Activated CD4-positive, alpha-beta memory T cell treated with anti-CD3 and anti-CD28 coated beads, Interleukin-2, amount 10 ng/mL, durations not matched to agents 7 days and 5 days (primary cell): ENCODE measurements around the gene CDH22. TPM values are rescaled to one million over a fixed set of nuclear protein-coding genes. Genes with fewer than 3 reads are reported as not detected.

Experiments used
- CTCF ChIA-PET: fragments of 350-600 bp; sonication (Branson Sonifier 250); formaldehyde crosslinking; loops from one replicate; lab custom pipeline; 2021; ENCODE audit warnings: antibody characterized with exemption, inconsistent platforms; lab: Charles Lee
- POLR2A ChIA-PET: fragments of 350-600 bp; sonication (Branson Sonifier 250); formaldehyde crosslinking; loops from one replicate; lab custom pipeline; 2021; ENCODE audit warnings: antibody characterized with exemption; lab: Charles Lee
- DNase-seq: peaks from one replicate; pipeline ENCODE4 v3.0.0-alpha.2; 2020
- H3K27ac Mint-ChIP-seq: one replicate; pipeline ENCODE4 v1.8.0; 2021; ENCODE audit warnings: mild to moderate bottlenecking, mixed read lengths
- H3K27me3 Mint-ChIP-seq: one replicate; pipeline ENCODE4 v1.8.0; 2021; ENCODE audit warnings: mixed read lengths
- H3K36me3 Mint-ChIP-seq: one replicate; pipeline ENCODE4 v1.8.0; 2021; ENCODE audit warnings: low read depth, mixed read lengths
- H3K4me1 Mint-ChIP-seq: one replicate; pipeline ENCODE4 v1.8.0; 2021; ENCODE audit warnings: mixed read lengths
- H3K4me3 Mint-ChIP-seq: one replicate; pipeline ENCODE4 v1.8.0; 2021; ENCODE audit warnings: mild to moderate bottlenecking, mixed read lengths
- H3K9me3 Mint-ChIP-seq: one replicate; pipeline ENCODE4 v1.8.0; 2021; ENCODE audit warnings: mixed read lengths
- total RNA-seq, 2 experiments: library from RNA; stranded (reverse); gene quantifications; one replicate each; pipeline ENCODE4 v1.2.3, GENCODE V29; 2021

CDH22 gene
- total RNA-seq, 2 experiments from 2014 or later = not detected

- CTCF ChIA-PET = no interaction called here
- no peak overlapping the region for H3K27ac Mint-ChIP-seq
- H3K4me3 Mint-ChIP-seq = no peak overlapping the region
Measured at GRCh38 chr20:46299078-46299477, 9.2 kb downstream of the CDH22 start.

DNA sequence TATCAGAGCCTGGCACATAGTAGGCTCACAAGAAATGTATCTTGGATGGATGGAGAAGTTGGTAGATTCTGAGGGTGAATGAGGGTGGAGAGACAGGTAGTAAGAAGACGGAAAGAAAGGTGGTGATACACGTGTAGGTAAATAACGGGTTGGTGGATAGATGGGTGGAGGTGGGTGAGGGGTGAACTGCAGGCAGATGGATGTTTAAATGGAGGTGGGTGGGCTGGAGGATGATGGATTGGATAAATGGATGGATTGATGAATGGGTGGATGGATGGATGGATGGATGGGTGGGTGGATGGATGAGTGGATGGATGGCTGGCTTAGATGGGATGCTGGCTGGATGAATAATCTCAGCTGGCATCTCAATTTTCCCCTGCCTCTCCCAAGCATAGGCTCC is 9.9 kb downstream of the CDH22 start:
- Mint-ChIP-seq H3K27me3 (peaks cover 24% of the 10 kb centered on the region), H3K4me1 (no peaks in the 10 kb centered on the region), H3K4me3 (no peak overlapping the region), H3K36me3 (no peaks in the 10 kb centered on the region), H3K27ac (no peak overlapping the region), H3K9me3 (no peaks in the 10 kb centered on the region)
- ChIA-PET POLR2A (no interaction called here), CTCF (no interaction called here)
- DNase-seq = no peak

More at GRCh38 chr20:46299078-46299477, 9.2 kb downstream of the CDH22 start:
- POLR2A ChIA-PET = no interaction called here
- Mint-ChIP-seq H3K4me1 (no peaks in the 10 kb centered on the region), H3K36me3 (no peaks in the 10 kb centered on the region), H3K27me3 (peaks cover 31% of the 10 kb centered on the region), H3K9me3 (no peaks in the 10 kb centered on the region)
- DNase-seq = no peak

DNA sequence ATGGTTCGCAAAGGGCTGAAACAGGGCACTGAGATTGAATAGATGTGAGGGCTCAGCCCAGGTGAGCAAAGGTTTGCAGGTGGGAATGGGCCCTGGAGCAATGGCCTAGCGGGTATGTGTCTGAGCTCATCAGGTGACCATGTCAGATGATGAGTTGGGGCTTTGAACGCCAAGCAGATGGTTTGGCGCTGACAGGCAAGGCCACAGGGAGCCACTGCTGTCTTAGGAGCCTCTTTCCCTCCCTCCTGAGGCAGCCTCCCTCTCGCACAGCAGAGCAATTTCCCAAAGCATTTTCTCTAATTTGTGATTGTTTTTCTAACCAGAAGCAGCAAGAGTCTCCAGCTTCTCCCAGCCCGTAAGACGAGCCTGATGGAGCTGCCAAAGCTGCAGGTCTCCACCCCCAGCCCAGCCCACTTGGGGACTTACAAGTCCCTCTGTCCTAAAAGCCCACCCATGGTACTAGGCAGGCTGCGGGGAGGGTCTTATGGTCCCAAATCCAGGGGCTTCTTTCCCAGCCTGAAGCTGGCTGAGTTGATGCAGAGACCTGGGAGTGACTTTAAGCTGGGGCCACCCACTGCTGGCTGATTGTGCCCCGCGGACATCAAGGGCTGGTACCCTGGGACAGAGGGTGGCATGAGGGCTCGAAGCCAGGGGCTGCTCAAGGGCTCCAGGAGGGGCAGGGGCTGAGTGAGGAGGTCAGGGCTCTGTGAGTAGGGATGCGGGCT is 11.6 kb downstream of the CDH22 start:
- DNase-seq = no peak
- no peak overlapping the region for H3K4me3 Mint-ChIP-seq
- H3K27me3 Mint-ChIP-seq = peaks cover 31% of the 10 kb centered on the region
- H3K9me3 Mint-ChIP-seq = no peaks in the 10 kb centered on the region
- ChIA-PET POLR2A (no interaction called here), CTCF (interaction anchor here (1.5 to 1.8 kb wide), 2 partner anchors 10 to 110 kb away, joined by 4 to 5 read pairs; partner anchors contain the start of gene ELMO2)
- H3K27ac Mint-ChIP-seq = no peak overlapping the region
- no peaks in the 10 kb centered on the region for H3K36me3 Mint-ChIP-seq
- H3K4me1 Mint-ChIP-seq = no peaks in the 10 kb centered on the region

DNA sequence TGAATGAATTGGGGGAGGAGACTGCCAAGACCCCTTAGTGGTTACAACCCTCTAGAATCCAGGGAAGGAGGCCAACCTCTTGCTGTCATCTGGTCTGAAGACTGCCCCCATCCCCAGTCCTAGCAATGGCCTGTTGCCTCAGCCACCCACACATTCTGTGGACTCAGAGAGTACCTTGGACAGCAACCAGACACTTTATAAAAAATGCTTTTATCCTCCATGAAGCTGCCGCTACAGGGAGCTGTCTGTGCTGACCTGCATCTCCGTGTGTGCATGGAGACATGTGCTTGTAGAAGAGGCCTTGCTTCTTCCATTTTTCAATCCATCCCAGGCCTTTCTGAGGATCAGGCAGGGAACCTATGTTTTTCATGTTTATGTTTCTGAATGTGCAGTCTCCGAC is 15.2 kb downstream of the CDH22 start:
- Mint-ChIP-seq H3K4me1 (no peaks in the 10 kb centered on the region), H3K9me3 (no peaks in the 10 kb centered on the region), H3K4me3 (no peak overlapping the region), H3K27me3 (peaks cover 23% of the 10 kb centered on the region), H3K27ac (no peak overlapping the region), H3K36me3 (no peaks in the 10 kb centered on the region)
- ChIA-PET CTCF (no interaction called here), POLR2A (no interaction called here)
- no peak for DNase-seq

GRCh38 chr20:46291401-46291800 is 16.9 kb downstream of the CDH22 start:
- Mint-ChIP-seq H3K27me3 (peaks cover 20% of the 10 kb centered on the region), H3K9me3 (no peaks in the 10 kb centered on the region), H3K36me3 (no peaks in the 10 kb centered on the region), H3K4me3 (no peak overlapping the region), H3K4me1 (no peaks in the 10 kb centered on the region), H3K27ac (no peak overlapping the region)
- ChIA-PET POLR2A (no interaction called here), CTCF (no interaction called here)
- no peak for DNase-seq

- Mint-ChIP-seq H3K4me1 (no peaks in the 10 kb centered on the region), H3K36me3 (no peaks in the 10 kb centered on the region), H3K4me3 (no peak overlapping the region), H3K27ac (no peak overlapping the region), H3K27me3 (peaks cover 12% of the 10 kb centered on the region), H3K9me3 (no peaks in the 10 kb centered on the region)
- no peak for DNase-seq
- CTCF ChIA-PET = no interaction called here
- POLR2A ChIA-PET = no interaction called here
Measured at GRCh38 chr20:46289432-46289831, 18.9 kb downstream of the CDH22 start.

DNA sequence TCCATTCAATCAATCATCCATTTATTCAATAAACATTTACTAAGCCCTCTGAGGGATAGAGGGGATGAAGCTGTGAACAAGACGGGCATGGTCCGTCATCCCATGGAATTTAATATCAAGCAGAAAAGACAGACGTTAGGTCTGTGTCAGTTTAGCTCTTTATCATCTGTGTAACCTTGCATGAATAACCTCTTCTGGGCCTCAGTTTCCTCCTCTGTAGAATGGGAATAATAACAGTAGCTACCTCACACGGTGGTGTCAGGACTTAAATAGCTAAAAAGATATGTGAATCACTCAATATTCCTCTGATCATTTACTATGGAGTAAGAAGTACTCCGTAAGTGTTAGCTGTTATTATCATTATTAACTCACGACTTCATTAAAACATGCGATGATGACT is 21.3 kb downstream of the CDH22 start:
- H3K4me1 Mint-ChIP-seq = no peaks in the 10 kb centered on the region
- ChIA-PET POLR2A (no interaction called here), CTCF (interaction anchor here (2.4 kb wide), 1 partner anchor 62 kb away, joined by 8 read pairs; no protein-coding TSS in a partner anchor)
- H3K27me3 Mint-ChIP-seq = peaks cover 14% of the 10 kb centered on the region
- H3K27ac Mint-ChIP-seq = no peak overlapping the region
- H3K9me3 Mint-ChIP-seq = no peaks in the 10 kb centered on the region
- no peak for DNase-seq
- H3K4me3 Mint-ChIP-seq = no peak overlapping the region
- no peaks in the 10 kb centered on the region for H3K36me3 Mint-ChIP-seq

- ChIA-PET CTCF (interaction anchor here (2.4 kb wide), 1 partner anchor 63 kb away, joined by 8 read pairs; no protein-coding TSS in a partner anchor), POLR2A (no interaction called here)
- Mint-ChIP-seq H3K27ac (no peak overlapping the region), H3K36me3 (no peaks in the 10 kb centered on the region), H3K9me3 (no peaks in the 10 kb centered on the region), H3K4me3 (no peak overlapping the region), H3K4me1 (no peaks in the 10 kb centered on the region), H3K27me3 (peaks cover 15% of the 10 kb centered on the region)
- no peak for DNase-seq
Measured at GRCh38 chr20:46286382-46286781, 21.9 kb downstream of the CDH22 start.

- Mint-ChIP-seq H3K27me3 (peaks cover 19% of the 10 kb centered on the region), H3K27ac (no peak overlapping the region), H3K4me3 (no peak overlapping the region), H3K9me3 (no peaks in the 10 kb centered on the region), H3K4me1 (no peaks in the 10 kb centered on the region), H3K36me3 (no peaks in the 10 kb centered on the region)
- no peak for DNase-seq
- CTCF ChIA-PET = interaction anchor here (2.4 kb wide), 1 partner anchor 63 kb away, joined by 8 read pairs; no protein-coding TSS in a partner anchor
- POLR2A ChIA-PET = no interaction called here
Measured at GRCh38 chr20:46285740-46286139, 22.6 kb downstream of the CDH22 start.

- ChIA-PET CTCF (no interaction called here), POLR2A (no interaction called here)
- no peaks in the 10 kb centered on the region for H3K4me1 Mint-ChIP-seq
- no peak overlapping the region for H3K4me3 Mint-ChIP-seq
- no peak overlapping the region for H3K27ac Mint-ChIP-seq
- H3K9me3 Mint-ChIP-seq = no peaks in the 10 kb centered on the region
- peaks cover 19% of the 10 kb centered on the region for H3K27me3 Mint-ChIP-seq
- no peak for DNase-seq
- no peaks in the 10 kb centered on the region for H3K36me3 Mint-ChIP-seq
Measured at GRCh38 chr20:46285072-46285471, 23.2 kb downstream of the CDH22 start.

DNA sequence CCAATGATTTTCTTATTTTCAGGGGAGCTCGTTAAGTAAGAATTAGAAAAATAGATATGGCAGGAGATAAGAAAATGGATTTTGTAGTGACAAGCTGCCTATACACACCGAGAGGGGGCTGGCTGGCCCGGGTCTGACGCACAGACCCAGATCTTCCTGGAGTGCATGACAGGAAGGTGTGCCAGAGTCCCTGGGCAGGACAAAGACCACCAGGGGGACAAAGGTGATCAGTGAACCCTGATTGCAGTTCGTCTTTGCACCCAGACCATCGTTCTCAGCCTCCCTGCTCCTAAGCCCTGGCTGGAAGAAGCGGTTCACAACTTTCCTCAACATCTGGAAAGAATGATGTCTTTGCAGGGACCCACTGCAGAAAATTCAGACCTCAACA is 24.3 kb downstream of the CDH22 start:
- Mint-ChIP-seq H3K4me3 (no peak overlapping the region), H3K9me3 (no peaks in the 10 kb centered on the region), H3K27ac (no peak overlapping the region), H3K4me1 (no peaks in the 10 kb centered on the region), H3K36me3 (no peaks in the 10 kb centered on the region), H3K27me3 (peaks cover 23% of the 10 kb centered on the region)
- CTCF ChIA-PET = no interaction called here
- no peak for DNase-seq
- POLR2A ChIA-PET = no interaction called here

GRCh38 chr20:46283426-46284039 is 24.8 kb downstream of the CDH22 start:
- CTCF ChIA-PET = no interaction called here
- peaks cover 23% of the 10 kb centered on the region for H3K27me3 Mint-ChIP-seq
- POLR2A ChIA-PET = no interaction called here

DNA sequence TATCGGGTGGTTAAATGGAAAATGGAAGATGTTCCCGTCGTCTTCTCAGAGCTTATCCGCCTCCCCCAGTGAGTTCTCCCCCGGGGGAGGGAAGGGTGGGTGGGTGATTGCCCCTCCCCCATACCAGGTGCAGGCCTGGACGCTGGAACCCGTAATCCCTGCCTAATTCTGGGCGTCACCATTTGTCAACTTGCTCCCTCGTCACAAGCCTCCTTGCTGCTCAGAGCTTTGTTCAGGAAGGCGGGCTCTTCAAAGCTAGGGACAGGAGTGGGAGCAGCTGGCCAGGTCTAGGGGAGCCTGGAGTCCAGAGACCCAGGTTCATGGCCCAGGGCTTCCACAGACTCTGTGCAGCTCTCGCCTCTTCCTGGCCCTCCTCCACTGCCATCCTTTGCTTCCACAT is 25.6 kb downstream of the CDH22 start:
- Mint-ChIP-seq H3K27ac (no peak overlapping the region), H3K4me1 (no peaks in the 10 kb centered on the region), H3K36me3 (no peaks in the 10 kb centered on the region), H3K4me3 (no peak overlapping the region), H3K9me3 (no peaks in the 10 kb centered on the region), H3K27me3 (peaks cover 25% of the 10 kb centered on the region)
- POLR2A ChIA-PET = no interaction called here
- CTCF ChIA-PET = no interaction called here
- DNase-seq = no peak

More at GRCh38 chr20:46283426-46284039, 24.8 kb downstream of the CDH22 start:
- H3K27ac Mint-ChIP-seq = no peak overlapping the region
- H3K4me3 Mint-ChIP-seq = no peak overlapping the region
- H3K4me1 Mint-ChIP-seq = no peaks in the 10 kb centered on the region
- DNase-seq = no peak
- H3K9me3 Mint-ChIP-seq = no peaks in the 10 kb centered on the region
- H3K36me3 Mint-ChIP-seq = no peaks in the 10 kb centered on the region

GRCh38 chr20:46279103-46279502 is 29.2 kb downstream of the CDH22 start:
- no peak for DNase-seq
- peaks cover 45% of the 10 kb centered on the region for H3K27me3 Mint-ChIP-seq
- CTCF ChIA-PET = no interaction called here
- H3K9me3 Mint-ChIP-seq = no peaks in the 10 kb centered on the region
- no peaks in the 10 kb centered on the region for H3K4me1 Mint-ChIP-seq
- H3K36me3 Mint-ChIP-seq = no peaks in the 10 kb centered on the region
- no peak overlapping the region for H3K4me3 Mint-ChIP-seq
- POLR2A ChIA-PET = no interaction called here
- no peak overlapping the region for H3K27ac Mint-ChIP-seq
